Endothelial cell (in vitro differentiated cells): ENCODE data around the gene MMP25. TPM values are rescaled to one million over a fixed set of nuclear protein-coding genes. Genes with fewer than 3 reads are reported as not detected.

ENCODE experiments used
- DNase-seq: peaks from one replicate; pipeline ENCODE4 v3.0.0; 2021; ENCODE audit warnings: low spot score
- H3K27ac Mint-ChIP-seq: one replicate; pipeline ENCODE4 v1.8.0; 2021; ENCODE audit warnings: mixed read lengths, inconsistent platforms; ENCODE audit not compliant: unreplicated experiment
- H3K27me3 Mint-ChIP-seq: one replicate; pipeline ENCODE4 v1.8.0; 2021; ENCODE audit warnings: mild to moderate bottlenecking, moderate library complexity, mixed read lengths, inconsistent platforms; ENCODE audit not compliant: unreplicated experiment
- H3K36me3 Mint-ChIP-seq: one replicate; pipeline ENCODE4 v1.8.0; 2021; ENCODE audit warnings: mild to moderate bottlenecking, low read depth, mixed read lengths, inconsistent platforms; ENCODE audit not compliant: unreplicated experiment
- H3K4me1 Mint-ChIP-seq: one replicate; pipeline ENCODE4 v1.8.0; 2021; ENCODE audit warnings: mild to moderate bottlenecking, mixed read lengths, inconsistent platforms; ENCODE audit not compliant: unreplicated experiment
- H3K4me3 Mint-ChIP-seq: one replicate; pipeline ENCODE4 v1.8.0; 2021; ENCODE audit warnings: mild to moderate bottlenecking, mixed read lengths, inconsistent platforms; ENCODE audit not compliant: unreplicated experiment
- H3K9me3 Mint-ChIP-seq: one replicate; pipeline ENCODE4 v1.8.0; 2021; ENCODE audit warnings: mixed read lengths, inconsistent platforms; ENCODE audit not compliant: unreplicated experiment
- CTCF ChIP-seq: fragments of 200-600 bp; sonication (generic); IDR thresholded peaks from one replicate; pipeline ENCODE4 v1.5.0; 2021; ENCODE audit warnings: antibody characterized with exemption; ENCODE audit not compliant: unreplicated experiment
- total RNA-seq: library from RNA; stranded (reverse); fragmentation: NEBNext Ultra II Directional; extraction: Animal tissue kit (Norgen Biotek cat#: 25700); gene quantifications from one replicate; pipeline ENCODE4 v1.2.1, GENCODE V29; 2021; ENCODE audit not compliant: unreplicated experiment

The MMP25 gene
- total RNA-seq, 1 donor from 2014 or later = 5.4 TPM

- H3K4me1 Mint-ChIP-seq = peaks cover 24% of the 10 kb centered on the region
- H3K27me3 Mint-ChIP-seq = peaks cover 27% of the 10 kb centered on the region
- peaks cover under 1% of the 10 kb centered on the region for H3K36me3 Mint-ChIP-seq
- no peak for TF ChIP-seq CTCF
- peak; percentile 68 for DNase-seq
- no peaks in the 10 kb centered on the region for H3K9me3 Mint-ChIP-seq
- H3K4me3 Mint-ChIP-seq = peak overlapping the region; percentile 65
- H3K27ac Mint-ChIP-seq = no peak overlapping the region
Measured at GRCh38 chr16:3021449-3022207, 24.7 kb upstream of the MMP25 start.

GRCh38 chr16:3022208-3022683, 24.1 kb upstream of the MMP25 start:
- no peak for TF ChIP-seq CTCF
- H3K36me3 Mint-ChIP-seq = peaks cover 6% of the 10 kb centered on the region
- peaks cover 24% of the 10 kb centered on the region for H3K4me1 Mint-ChIP-seq
- DNase-seq = peak; percentile 61
- H3K27me3 Mint-ChIP-seq = peaks cover 23% of the 10 kb centered on the region
- H3K4me3 Mint-ChIP-seq = peak overlapping the region; percentile 42
- H3K27ac Mint-ChIP-seq = no peak overlapping the region
- no peaks in the 10 kb centered on the region for H3K9me3 Mint-ChIP-seq

GRCh38 chr16:3022684-3023414, 23.5 kb upstream of the MMP25 start:
- H3K27ac Mint-ChIP-seq = no peak overlapping the region
- H3K4me3 Mint-ChIP-seq = peak overlapping the region; percentile 84
- peaks cover 6% of the 10 kb centered on the region for H3K36me3 Mint-ChIP-seq
- TF ChIP-seq CTCF = no peak
- H3K4me1 Mint-ChIP-seq = peaks cover 24% of the 10 kb centered on the region
- peaks cover 23% of the 10 kb centered on the region for H3K27me3 Mint-ChIP-seq
- DNase-seq = no peak
- no peaks in the 10 kb centered on the region for H3K9me3 Mint-ChIP-seq

GRCh38 chr16:3023415-3023668, 23.0 kb upstream of the MMP25 start:
- peaks cover 24% of the 10 kb centered on the region for H3K4me1 Mint-ChIP-seq
- H3K4me3 Mint-ChIP-seq = peak overlapping the region; percentile 91
- no peak for TF ChIP-seq CTCF
- DNase-seq = no peak
- peaks cover 23% of the 10 kb centered on the region for H3K27me3 Mint-ChIP-seq
- H3K9me3 Mint-ChIP-seq = no peaks in the 10 kb centered on the region
- H3K36me3 Mint-ChIP-seq = peaks cover 6% of the 10 kb centered on the region
- H3K27ac Mint-ChIP-seq = no peak overlapping the region
